Mammary epithelial cell (primary cell): ENCODE results near the gene NPDC1.

Source experiments
- CTCF ChIP-seq, 2 donors: IDR thresholded peaks in 1 of 2; conservative IDR thresholded peaks in 1 of 2; 2 replicates each; pipeline ENCODE4 v1.5.1; 2011 to 2012; ENCODE audit warnings: inconsistent platforms in 2 of 2, low read length in 2 of 2, mild to moderate bottlenecking in 2 of 2, control low read depth in 1 of 2, low read depth in 1 of 2; ENCODE audit not compliant: insufficient read depth in 1 of 2; ENCODE audit errors: extremely low read depth in 1 of 2
- EZH2 ChIP-seq: IDR thresholded peaks from 2 replicates; pipeline ENCODE4 v1.6.1; 2012; ENCODE audit warnings: low read length, inconsistent platforms, borderline replicate concordance

- no peak for TF ChIP-seq EZH2
- TF ChIP-seq CTCF (conservative IDR thresholded peaks at IDR 0.05 in 1 of 2, IDR thresholded peaks at IDR 0.05 in 1 of 2; ENCODE audit: extremely low read depth in 1 of 2, insufficient read depth in 1 of 2, low read depth in 1 of 2, low read length in 2 of 2): no peak
Measured at GRCh38 chr9:137015976-137016375, 30.0 kb downstream of the NPDC1 start.
